Measurements from ENCODE around the gene NSUN5.

NSUN5 gene

GRCh38 chr7:73352784-73353183 lies 44.2 kb upstream of the NSUN5 start:
- Histone ChIP-seq H3K4me3 (ENCODE audit: severe bottlenecking) (no peak overlapping the region), H3K9me3 (ENCODE audit: severe bottlenecking) (no peaks in the 10 kb centered on the region), H3K36me3 (ENCODE audit: low read depth) (no peaks in the 10 kb centered on the region), H3K27me3 (ENCODE audit: insufficient read depth, poor library complexity, severe bottlenecking) (no peaks in the 10 kb centered on the region), H3K4me1 (ENCODE audit: insufficient read depth, poor library complexity, severe bottlenecking) (no peaks in the 10 kb centered on the region), H3K27ac (ENCODE audit: poor library complexity, severe bottlenecking) (no peak overlapping the region)
- no peak for DNase-seq (ENCODE audit: low spot score)
- ATAC-seq (ENCODE audit: low read depth) = no peak
- TF ChIP-seq CTCF (IDR thresholded peaks at IDR 0.05; ENCODE audit: poor library complexity, severe bottlenecking) = no peak

DNA sequence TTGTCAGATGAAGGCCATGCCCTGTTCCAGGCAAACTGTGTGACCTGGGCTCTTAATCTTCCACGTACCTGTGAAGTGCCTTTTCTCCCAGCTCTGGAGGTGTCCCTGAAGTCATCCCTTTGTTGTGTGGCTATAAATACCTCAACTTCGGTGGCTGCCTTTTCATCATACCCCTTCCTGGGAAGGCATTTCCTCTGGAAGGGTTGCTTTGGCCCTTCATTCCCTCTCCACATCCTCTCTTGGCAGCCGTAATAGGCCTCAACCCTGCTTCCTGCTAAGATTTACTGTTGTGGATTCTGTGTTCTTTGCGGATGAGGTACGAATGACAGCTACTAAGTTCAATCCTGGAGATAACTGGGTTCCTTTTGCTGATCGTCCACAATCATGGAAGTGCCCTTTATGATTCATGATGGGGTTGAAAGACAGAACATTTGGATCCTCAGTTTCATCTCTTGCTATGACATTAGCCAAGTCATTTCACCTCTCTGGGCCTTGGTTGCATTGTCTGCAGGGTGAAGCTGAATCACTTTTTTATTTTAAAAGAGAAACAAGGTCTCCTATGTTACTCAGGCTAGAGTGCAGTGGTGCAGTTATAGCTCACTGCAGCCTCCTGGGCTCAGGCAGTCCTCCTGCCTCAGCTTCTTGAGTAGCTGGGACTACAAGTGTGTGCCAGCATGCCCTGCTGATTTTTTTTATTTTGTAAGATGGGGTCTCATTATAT lies 43.0 kb upstream of the NSUN5 start:
- no peaks in the 10 kb centered on the region for H3K27me3 ChIP-seq (ENCODE audit: insufficient read depth, poor library complexity, severe bottlenecking)
- no peak overlapping the region for H3K4me3 ChIP-seq (ENCODE audit: severe bottlenecking)
- H3K27ac ChIP-seq (ENCODE audit: poor library complexity, severe bottlenecking) = no peak overlapping the region
- DNase-seq (ENCODE audit: low spot score) = no peak
- no peak for TF ChIP-seq CTCF (IDR thresholded peaks at IDR 0.05; ENCODE audit: poor library complexity, severe bottlenecking)
- no peaks in the 10 kb centered on the region for H3K9me3 ChIP-seq (ENCODE audit: severe bottlenecking)
- ATAC-seq (ENCODE audit: low read depth) = no peak
- H3K36me3 ChIP-seq (ENCODE audit: low read depth) = no peaks in the 10 kb centered on the region
- no peaks in the 10 kb centered on the region for H3K4me1 ChIP-seq (ENCODE audit: insufficient read depth, poor library complexity, severe bottlenecking)

DNA sequence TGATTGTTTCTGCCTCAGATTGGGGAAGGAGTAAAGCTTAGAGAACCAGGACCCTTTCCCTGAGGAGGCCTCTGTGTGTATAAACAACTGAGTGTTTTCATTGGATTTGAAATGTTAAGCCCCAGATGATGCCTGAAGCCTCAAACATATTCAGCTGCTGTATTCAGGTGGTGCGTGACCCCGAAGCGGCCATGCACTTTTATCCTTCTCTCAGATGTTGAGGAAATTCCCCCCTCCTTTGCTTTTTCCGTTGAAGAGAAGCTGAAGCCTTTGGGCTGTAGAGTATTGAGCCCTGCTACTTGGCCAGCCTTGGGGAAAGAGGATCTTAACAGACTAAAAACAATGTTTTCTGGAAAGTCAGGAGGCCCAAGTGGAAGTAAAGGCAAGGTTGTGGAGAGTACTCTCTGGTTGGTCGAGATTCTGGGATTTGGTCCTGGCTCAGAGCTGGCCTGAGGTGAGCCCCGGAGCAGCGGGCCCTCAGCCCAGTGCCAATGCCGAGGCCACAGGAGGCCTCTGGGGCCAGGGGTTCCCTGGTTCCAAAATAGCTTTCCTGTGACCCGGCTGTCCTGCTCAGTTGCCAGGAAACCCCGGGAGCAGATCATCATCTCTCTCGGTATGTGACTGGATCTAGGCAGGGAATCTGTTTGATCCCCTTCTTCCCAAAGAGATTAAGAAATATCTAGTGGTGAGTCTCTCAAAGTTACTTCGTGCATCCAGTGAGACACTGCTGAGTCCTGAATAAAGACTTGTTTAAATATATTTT lies 41.9 kb upstream of the NSUN5 start:
- ATAC-seq (ENCODE audit: low read depth) (no peak), DNase-seq (ENCODE audit: low spot score) (no peak)
- no peak overlapping the region for H3K4me3 ChIP-seq (ENCODE audit: severe bottlenecking)
- H3K27me3 ChIP-seq (ENCODE audit: insufficient read depth, poor library complexity, severe bottlenecking) = no peaks in the 10 kb centered on the region
- H3K27ac ChIP-seq (ENCODE audit: poor library complexity, severe bottlenecking) = no peak overlapping the region
- H3K9me3 ChIP-seq (ENCODE audit: severe bottlenecking) = no peaks in the 10 kb centered on the region
- TF ChIP-seq CTCF (IDR thresholded peaks at IDR 0.05; ENCODE audit: poor library complexity, severe bottlenecking) = no peak
- no peaks in the 10 kb centered on the region for H3K36me3 ChIP-seq (ENCODE audit: low read depth)
- no peaks in the 10 kb centered on the region for H3K4me1 ChIP-seq (ENCODE audit: insufficient read depth, poor library complexity, severe bottlenecking)

DNA sequence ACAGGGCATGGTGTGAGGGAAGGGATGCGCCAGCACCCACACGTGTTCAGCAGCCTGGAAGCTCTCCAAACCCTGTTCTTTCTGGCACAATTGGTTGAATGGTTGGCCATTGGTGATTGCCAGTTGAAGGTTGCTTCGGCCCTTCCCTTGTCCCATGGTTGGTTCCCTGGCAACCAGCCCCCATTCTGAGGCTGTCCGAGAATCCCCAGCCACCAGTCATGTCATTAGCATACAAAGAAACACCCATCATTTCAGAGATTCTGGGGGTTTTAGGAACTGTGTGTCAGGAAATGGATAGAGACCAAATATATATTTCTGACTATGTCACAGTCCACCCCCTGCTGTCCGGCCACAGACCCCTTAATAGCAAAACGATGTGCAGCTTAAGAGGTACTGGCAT lies 41.1 kb upstream of the NSUN5 start:
- no peaks in the 10 kb centered on the region for H3K36me3 ChIP-seq (ENCODE audit: low read depth)
- H3K9me3 ChIP-seq (ENCODE audit: severe bottlenecking) = no peaks in the 10 kb centered on the region
- ATAC-seq (ENCODE audit: low read depth) (no peak), DNase-seq (ENCODE audit: low spot score) (no peak)
- no peak for TF ChIP-seq CTCF (IDR thresholded peaks at IDR 0.05; ENCODE audit: poor library complexity, severe bottlenecking)
- H3K4me3 ChIP-seq (ENCODE audit: severe bottlenecking) = no peak overlapping the region
- H3K27ac ChIP-seq (ENCODE audit: poor library complexity, severe bottlenecking) = no peak overlapping the region
- no peaks in the 10 kb centered on the region for H3K4me1 ChIP-seq (ENCODE audit: insufficient read depth, poor library complexity, severe bottlenecking)
- H3K27me3 ChIP-seq (ENCODE audit: insufficient read depth, poor library complexity, severe bottlenecking) = no peaks in the 10 kb centered on the region

DNA sequence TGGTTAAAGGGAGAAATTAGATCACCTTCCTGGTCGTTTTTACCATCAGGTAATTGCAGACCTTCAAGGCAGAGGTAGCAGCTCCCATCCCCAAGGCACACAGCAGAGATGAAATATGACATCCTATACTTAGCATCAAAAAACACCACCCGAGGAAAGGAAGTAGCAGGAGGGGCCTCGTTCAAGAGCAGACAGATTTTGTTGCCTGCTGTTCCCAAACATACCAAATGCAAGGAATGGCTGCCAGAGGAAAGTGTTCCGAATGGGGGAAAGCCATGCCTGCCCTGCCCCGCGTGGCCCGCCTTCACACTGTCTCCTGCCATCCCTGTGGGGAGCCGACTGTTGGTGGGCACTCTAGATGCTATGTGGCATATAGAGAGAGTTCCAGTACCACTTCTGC lies 37.3 kb upstream of the NSUN5 start:
- H3K36me3 ChIP-seq (ENCODE audit: low read depth) = no peaks in the 10 kb centered on the region
- no peak for ATAC-seq (ENCODE audit: low read depth)
- DNase-seq (ENCODE audit: low spot score) = no peak
- H3K4me1 ChIP-seq (ENCODE audit: insufficient read depth, poor library complexity, severe bottlenecking) = peaks cover 4% of the 10 kb centered on the region
- TF ChIP-seq CTCF (IDR thresholded peaks at IDR 0.05; ENCODE audit: poor library complexity, severe bottlenecking) = no peak
- no peak overlapping the region for H3K4me3 ChIP-seq (ENCODE audit: severe bottlenecking)
- H3K27me3 ChIP-seq (ENCODE audit: insufficient read depth, poor library complexity, severe bottlenecking) = no peaks in the 10 kb centered on the region
- H3K9me3 ChIP-seq (ENCODE audit: severe bottlenecking) = no peaks in the 10 kb centered on the region
- no peak overlapping the region for H3K27ac ChIP-seq (ENCODE audit: poor library complexity, severe bottlenecking)
